Cortex of kidney (tissue), 1 donor: ENCODE measurements around the gene TMEM233.
"Not testable (repeated sequence)": the region's sequence is repeated elsewhere in the genome, so short reads cannot be mapped to it uniquely, and the experiment has no call there.

Source experiments
- DNase-seq: peaks from one replicate; lab custom pipeline; 2025; lab: John Stamatoyannopoulos, UW

The TMEM233 gene

GRCh38 chr12:119609358-119609757 is 15.8 kb downstream of the TMEM233 start:
- DNase-seq, result no peak

DNA sequence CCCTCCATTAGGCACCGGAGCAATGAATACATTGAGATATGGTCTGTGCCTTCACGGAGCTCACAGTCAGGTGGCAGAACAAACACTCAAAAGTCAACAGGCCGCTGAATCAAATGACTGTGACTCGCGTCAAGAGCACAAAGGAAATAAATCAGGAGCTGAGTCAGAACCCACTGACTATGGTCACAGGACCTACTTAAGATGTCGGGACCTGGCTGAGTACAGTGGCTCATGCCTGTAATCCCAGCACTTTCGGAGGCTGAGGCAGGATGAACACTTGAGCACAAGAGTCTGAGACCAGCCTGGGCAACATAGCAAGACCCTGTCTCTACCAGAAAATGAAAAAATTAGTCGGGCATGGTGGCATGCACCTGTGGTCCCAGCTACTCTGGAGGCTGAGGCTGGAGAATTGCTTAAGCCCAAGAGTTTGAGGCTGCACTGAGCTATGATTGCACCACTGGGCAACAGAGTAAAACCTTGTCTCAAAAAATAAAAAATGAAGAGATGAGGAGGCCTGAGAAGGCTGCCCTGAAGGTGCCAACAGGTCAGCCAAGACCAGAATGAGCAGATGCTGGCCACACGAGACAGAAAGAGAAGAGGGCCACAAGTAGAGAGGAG is 19.9 kb downstream of the TMEM233 start:
- no peak for DNase-seq

- DNase-seq, result no peak
Measured at GRCh38 chr12:119614705-119615104, 21.1 kb downstream of the TMEM233 start.

- no peak for DNase-seq
Measured at GRCh38 chr12:119615518-119616475, 22.2 kb downstream of the TMEM233 start.

DNA sequence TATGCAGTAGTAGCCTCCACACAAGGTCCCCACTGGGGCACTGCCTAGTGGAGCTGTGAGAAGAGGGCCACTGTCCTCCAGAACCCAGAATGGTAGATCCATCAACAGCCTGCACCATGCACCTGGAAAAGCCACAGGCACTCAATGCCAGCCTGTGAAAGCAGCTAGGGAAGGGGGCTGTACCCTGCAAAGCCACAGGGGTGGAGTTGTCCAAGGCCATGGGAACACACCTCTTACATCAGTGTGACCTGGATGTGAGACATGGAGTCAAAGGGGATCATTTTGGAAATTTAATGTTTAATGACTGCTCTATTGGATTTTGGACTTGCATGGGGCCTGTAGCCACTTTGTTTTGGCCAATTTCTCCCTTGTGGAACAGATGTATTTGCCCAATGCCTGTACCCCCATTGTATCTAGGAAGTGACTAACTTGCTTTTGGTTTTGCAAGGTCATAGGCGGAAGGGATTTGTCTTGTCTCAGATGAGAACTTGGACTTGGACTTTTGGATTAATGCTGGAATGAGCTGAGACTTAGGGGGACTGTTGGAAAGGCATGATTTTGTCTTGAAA is 24.8 kb downstream of the TMEM233 start:
- DNase-seq, result not testable (repeated sequence)

DNA sequence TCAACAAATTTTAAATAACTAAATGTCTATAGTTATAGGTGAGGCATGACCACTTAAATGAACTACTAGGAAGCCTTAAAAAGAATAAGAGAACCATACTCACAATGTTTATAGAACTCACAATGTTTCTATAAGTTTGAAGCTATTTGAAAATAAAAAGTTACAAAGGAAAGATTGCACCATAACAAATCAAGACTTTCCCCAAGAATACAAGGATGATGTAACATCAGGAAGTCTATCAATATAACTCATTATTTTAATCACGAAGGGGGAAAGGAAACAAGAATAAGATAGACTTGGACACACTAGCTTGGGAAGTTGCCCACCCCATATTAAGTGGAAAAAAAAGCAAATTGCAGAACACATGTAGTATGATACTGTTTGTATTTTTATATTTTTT is 26.9 kb downstream of the TMEM233 start:
- DNase-seq, result no peak

DNA sequence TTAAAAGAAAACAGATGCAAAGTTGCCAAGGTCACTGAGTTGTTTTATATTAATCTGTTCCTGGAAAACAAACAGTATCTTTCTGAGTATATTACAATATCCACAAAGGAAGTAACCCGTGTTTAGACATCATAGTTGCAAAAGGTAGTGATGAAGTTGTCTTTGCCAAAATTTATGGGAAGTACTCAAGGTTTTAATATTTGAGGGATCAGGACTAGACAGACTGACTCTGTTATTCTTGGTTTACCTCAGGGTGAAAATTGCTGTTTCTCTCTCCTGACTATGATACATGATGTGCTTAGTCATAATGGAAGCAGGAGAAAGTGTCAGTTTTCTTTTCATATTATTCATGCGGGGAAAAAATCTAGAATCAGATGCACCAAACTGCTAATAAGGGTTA is 28.3 kb downstream of the TMEM233 start:
- DNase-seq, result no peak

GRCh38 chr12:119624966-119625365 is 31.4 kb downstream of the TMEM233 start:
- no peak for DNase-seq

GRCh38 chr12:119627019-119627643 is 33.6 kb downstream of the TMEM233 start:
- no peak for DNase-seq

DNA sequence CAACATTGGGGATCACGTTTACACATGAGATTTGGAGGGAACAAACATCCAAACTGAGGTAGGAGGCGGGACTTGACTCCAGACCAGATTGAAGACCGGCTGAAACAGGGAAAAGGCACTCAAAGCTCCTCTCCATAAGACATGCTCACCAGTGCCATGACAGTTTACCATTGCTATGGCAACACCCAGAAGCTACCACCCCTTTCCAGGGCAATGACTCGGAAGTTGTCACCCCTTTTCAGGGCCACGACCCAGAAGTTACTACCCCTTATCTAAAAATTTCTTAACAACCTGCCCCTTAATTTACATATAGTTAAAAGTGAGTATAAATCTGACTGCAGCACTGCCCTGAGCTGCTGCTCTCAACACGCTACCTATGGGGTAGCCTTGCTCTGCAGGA is 34.1 kb downstream of the TMEM233 start:
- DNase-seq, result no peak

DNA sequence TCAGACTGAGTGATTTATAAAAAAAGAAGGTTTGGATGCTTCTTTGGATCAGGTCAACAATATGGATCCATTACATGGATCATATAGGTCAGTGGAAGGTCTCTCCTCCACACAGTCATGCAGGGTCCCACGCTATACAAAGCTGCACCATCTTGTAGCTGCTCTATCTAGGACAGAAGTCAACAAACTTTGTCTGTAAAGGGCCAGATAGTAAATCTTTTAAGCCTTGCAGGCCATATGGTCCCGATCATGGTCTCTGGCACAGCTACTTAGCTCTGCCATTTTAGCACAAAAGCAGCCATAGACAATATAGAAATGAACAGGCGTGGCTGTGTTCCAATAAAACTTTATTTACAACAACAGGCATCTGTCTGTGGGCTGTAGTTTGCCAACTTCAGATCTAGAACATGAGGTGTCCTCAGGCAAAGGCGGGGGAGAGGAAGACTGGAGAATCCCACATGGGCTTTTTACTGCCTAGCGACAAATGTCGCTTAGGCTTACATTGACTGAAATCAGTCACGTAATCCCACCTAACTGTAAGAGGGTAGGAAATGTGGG is 36.7 kb downstream of the TMEM233 start:
- DNase-seq, result no peak

DNA sequence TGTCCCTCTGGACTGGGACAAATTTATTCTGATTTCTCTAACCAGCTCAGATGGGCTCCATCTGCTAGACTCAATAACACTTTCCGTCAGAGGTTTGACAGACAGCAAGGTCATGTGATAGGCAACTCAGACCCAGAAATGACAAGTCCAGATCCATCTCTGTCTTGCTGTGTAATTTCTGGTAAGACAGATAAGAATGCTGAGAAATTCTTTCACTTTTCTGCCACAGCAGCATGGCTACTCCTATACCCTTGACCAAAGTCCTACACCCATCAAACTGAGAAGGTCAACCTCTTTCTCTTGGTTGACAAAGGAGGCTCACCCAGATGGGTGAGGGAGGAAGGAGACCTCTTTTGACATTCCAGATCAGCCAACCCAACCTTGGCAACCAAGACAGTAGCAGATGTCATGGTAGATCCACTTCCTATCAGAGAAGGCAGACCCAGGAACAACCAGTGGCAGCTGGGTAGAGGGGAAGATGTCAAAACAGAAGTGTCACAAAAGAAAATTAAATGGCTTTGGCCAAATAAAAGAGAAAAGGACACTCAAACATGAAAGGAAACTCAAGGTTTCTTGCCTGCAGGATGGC is 37.5 kb downstream of the TMEM233 start:
- DNase-seq, result no peak

DNA sequence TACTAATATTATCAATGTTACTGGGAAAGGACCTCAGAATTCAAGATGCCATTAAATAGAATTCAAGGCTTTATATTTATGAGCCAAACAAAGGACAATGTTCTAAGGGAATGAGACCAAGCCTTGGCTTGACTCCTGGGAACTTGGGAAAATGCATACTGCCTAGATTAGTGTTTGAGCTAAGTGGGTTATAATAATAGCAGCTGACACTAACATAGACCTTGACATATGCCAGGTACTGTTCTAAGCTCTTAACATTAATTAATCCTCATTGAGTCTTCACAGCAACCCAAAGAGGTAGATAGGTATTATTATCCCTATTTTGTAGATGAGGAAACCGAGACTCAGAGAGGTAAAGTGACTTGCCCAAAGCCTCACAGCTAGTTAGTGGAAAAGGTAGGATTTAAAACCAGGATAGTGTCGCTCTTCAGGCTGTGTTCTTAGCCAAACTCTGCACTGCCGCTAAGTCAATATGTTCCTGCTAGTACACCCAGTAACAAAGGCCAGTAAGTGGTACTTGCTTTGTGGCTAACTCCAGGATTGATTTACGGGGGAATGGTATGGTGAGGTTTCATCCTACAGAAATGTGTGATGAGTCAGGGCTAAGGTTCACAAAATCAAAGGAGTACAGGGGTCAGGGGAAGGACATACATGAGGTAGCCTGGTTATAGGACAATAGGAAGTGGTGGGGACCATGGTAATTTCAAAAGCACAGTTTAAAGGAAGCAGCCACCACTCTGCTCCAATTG is 38.5 kb downstream of the TMEM233 start:
- no peak for DNase-seq

- no peak for DNase-seq
Measured at GRCh38 chr12:119634743-119635142, 41.2 kb downstream of the TMEM233 start.

DNA sequence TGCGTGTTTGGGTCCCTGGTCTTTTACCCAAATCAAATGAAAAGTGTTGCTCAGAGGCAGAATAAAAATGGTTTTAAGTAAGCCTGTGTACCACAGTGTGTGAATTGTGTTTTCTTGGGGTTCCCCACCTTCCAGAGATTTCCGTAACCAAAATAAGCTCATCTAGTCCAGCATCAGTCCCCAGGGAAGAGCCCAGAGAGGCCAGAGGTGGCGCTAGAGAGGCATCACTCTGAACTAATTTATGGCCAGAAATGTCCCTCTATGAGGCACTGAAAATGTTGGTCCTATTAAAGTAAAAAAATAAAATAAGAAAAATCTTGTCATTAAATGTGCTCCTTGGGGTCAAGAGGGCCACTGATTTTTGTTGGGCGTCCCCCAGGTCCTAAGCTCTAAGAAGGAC is 49.4 kb downstream of the TMEM233 start:
- DNase-seq, result no peak

GRCh38 chr12:119644930-119645329 is 51.4 kb downstream of the TMEM233 start:
- no peak for DNase-seq

- no peak for DNase-seq
Measured at GRCh38 chr12:119645535-119646059, 52.0 kb downstream of the TMEM233 start.

GRCh38 chr12:119649202-119649808 is 55.7 kb downstream of the TMEM233 start:
- DNase-seq, result no peak

DNA sequence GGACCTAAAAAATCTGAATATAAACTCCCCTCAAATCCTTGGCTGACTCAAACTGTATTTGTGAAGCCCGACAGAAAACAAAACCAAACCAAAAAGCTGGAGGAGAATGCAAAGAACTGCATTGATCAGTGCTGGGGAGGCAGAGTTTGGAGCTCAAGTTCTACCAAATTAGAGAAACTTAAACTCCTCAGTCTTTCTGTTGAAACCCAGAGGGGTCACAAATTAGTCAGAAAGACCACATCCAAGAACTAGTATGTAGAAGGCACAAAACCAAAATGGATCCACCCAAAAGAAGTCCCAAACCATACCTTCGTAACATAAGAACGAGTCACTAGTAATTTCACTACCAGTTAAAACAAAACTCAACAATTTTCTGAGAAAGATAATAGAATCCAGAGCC is 59.1 kb downstream of the TMEM233 start:
- DNase-seq, result no peak

- DNase-seq, result not testable (repeated sequence)
Measured at GRCh38 chr12:119657001-119657400, 63.4 kb downstream of the TMEM233 start.
